Stimulated activated CD4-positive, alpha-beta T cell treated with anti-CD3 and anti-CD28 coated beads, Interleukin-1b, Interleukin-23, amount 100 ng/mL, for 24 hours (primary cell): Measurements from ENCODE around the gene PRDM16.

ENCODE experiments used
- DNase-seq, 4 experiments: peaks; one replicate each; pipeline ENCODE4 v3.0.0-alpha.2; 2020; ENCODE audit warnings: low read depth in 4 of 4, low spot score in 1 of 4

Gene PRDM16

DNA sequence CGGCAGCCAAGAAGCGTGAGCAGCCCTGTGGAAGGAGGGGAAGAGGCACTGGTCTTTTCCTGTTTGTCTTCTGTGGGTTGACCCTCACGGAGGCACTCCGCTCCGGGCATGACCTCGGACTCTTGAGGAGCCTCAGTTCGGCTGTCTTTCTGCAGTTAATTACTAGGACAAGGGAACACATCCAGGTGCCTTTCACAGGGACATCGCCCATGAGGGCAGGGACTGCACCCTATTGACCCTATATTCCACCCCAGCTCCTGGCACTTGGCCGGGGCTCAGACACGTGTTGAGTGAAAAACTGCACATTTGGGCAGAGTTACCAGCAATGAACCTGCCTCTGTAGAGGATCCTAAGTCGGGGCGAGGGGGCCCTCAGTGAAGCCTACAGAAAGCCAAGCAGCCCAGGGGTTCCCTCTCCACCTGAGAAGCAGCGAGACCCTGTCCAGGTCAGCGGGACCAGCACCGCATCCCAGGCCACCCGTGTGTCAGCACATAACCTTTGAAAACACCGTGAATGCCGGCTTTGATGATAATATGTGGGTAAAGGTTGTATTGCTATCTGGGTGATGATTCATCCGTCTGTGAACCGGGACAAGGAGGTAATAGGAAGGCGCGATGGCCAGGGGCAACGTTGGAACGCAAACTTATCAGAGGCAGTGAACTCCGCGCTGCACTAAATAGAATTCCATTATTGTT is 224.0 kb downstream of the PRDM16 start:
- DNase-seq = no peak

GRCh38 chr1:3293563-3294080 is 224.6 kb downstream of the PRDM16 start:
- DNase-seq = no peak

DNA sequence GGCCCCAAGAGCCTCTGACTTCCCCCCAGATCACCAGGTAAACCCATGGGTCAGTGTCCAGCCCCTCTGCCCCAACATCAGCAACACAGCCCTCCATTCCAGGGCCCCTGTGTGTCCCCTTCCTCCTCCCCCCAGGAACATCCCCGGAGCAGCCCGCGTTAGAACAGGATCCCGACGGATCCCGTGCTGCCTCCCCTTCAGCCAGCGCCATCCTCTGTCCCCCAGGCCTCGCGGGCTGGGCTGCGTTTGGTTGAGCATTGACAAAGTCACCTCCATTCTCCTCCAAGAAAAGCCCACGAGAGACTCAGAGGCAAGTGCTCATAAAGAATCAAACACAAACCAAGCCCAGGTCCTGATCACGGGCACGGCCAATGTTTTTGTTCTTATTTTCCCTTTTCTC is 225.4 kb downstream of the PRDM16 start:
- DNase-seq = no peak

- DNase-seq = no peak
Measured at GRCh38 chr1:3295846-3296245, 226.8 kb downstream of the PRDM16 start.

DNA sequence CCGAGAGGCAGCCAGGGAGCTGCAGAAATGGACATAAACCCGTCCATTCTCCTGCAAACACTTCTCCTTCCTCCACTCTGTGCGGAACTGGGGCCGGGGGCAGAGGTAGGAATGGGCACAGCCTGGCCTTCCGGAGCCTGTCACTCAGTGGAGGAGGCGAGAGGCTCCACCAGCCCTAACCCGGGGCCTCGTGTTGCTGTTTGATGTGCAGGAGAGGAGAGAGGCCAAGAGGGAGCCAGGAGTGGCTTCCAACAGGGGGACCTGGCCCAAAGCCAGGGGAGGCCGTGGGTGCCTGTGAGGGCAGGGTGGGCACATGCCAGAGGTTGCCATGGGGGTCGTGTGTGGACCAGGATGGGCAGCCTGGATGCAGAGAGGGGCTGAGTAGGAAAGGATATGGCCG is 227.3 kb downstream of the PRDM16 start:
- no peak for DNase-seq

DNA sequence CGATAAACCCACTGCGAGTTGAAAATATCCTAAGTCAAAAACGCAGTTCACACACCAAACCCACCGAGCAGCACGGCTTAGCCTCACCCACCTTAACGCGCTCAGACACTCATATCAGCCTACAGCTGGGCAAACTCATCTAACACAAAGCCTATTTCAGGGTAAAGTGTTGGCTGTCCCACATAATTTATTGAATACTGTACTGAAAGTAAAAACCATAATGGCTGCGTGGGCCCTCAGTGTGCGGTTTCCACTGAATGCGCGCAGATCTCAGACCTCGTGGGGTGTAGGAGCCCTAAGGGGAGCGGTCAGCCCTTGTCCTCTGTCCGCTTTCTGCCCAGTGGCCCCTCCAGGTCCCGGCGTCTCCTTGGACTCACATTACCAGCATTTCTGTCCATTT is 227.8 kb downstream of the PRDM16 start:
- DNase-seq = no peak

DNA sequence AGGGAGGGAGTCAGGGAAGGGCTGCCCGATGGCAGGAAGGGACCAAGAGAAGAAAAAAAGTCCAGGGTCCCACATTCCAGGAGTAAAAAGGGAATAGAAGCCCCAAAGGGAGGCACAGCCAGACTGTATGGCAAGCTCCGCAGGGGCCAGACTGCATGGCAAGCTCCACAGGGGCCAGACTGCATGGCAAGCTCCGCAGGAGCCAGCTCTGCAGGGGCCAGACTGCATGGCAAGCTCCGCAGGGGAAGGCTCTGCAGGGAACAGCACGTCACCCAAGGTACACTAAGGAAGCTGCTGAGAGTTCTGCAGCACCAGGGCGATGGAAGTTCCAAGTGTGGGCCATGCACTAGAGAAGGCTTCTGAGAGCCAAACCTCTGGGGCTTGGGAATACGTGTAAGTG is 228.8 kb downstream of the PRDM16 start:
- no peak for DNase-seq

DNA sequence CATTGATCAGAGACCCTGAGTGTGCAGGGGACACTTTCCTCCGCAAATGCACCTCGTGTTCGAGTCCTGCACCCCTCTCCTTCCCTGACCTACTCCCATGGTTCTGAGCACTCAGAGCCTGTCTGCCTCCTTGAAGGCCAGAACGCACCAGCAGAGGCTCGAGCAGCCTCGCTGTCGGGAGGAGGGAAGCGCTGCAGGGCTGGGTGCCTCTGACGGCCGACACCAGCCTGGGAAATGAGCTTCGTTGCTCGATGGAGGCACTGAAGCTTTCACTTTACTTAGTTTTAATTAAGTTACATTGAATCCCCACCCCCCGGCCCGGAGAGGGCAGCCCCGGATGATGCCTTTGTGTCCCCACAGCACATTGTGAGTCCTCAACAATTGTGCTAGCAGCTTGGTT is 229.2 kb downstream of the PRDM16 start:
- DNase-seq = no peak

DNA sequence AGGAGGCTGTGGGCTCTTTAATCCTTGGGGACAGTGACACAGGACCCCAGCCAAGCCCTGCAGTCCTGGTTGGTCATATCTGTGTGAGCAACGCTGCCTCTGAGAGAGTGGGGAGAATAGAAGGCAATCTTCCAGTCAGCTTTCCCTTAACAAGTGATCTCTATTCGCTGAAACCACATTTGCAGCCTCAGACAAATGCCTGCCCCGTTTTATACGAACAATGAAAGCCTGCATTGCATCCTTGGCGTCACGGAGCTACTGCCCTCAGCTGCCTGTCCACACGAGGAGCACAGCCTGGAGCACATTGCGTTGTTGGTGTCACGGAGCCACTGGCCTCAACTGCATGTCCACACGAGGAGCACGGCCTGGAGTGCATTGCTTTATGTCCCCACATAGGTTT is 235.2 kb downstream of the PRDM16 start:
- DNase-seq = no peak

DNA sequence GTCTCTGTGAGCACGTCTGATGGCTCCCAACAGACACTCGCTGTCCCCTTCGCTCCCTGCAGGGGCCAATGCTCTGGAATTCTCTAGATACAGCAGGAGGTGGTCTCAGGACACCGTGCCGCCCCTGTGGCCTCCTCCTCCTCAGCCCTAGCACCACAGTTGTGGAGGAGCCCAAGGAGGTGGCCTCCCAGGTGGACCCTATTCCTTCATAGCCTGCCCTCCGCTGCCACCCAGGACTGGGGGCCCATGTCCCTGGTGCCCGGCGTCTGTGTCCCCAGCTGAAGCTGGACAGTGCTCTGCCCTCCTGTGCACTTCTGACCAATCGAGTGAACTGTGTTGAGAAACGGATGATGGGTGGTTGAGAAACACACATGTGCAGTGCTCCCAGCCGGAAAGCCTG is 235.7 kb downstream of the PRDM16 start:
- DNase-seq = no peak

DNA sequence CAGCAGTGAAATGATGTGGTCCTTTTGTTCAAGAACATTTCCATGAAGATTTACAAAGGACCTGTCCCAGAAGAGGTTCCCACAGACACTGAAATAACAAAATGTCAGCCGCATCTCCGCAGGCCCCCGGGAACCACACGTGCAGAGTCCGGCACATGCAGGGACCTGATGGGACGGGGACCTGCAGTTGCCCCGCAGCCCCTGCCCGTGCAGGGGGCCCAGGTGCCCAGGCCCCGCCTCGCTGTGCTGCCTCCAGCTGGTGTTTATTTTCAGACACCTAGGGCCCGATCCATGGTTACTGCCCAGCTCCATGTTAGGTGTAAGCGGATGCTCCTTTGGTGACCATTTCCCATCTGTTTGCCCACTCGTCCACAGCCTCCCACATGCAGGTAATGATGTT is 236.2 kb downstream of the PRDM16 start:
- DNase-seq = no peak

DNA sequence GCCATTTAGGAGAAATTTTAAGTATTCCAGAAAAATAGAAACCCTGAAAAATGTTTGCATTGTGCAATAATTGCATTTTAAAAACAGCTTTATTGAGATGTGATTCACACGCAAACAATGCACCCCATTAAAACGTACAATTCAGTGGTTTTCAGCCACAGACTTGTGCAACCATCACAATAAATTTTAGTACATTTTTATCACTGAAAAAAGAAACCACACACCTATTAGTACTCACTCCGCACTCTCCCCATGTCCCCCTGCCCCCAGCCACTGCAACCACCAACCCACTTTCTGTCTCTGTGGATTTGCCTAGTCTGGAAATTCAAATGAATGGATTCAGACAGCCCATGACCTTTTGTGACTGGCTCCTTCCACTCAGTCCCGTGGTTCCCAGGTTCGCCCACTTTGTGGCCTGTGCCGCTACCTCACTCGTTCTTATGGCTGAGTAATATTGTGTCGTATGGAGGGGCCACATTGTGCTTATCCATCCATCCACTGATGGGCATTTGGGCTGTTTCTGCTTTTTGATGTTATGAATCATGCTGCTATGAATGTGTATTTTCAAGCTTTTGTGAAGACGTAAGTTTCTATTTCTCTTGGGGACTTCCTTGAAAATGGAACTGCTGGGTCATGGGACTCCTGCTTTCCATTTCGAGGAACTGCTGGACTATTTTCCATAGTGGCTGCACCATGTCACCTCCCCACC is 237.7 kb downstream of the PRDM16 start:
- DNase-seq = no peak

GRCh38 chr1:3307359-3307758 is 238.4 kb downstream of the PRDM16 start:
- DNase-seq = no peak

- no peak for DNase-seq
Measured at GRCh38 chr1:3308053-3308452, 239.1 kb downstream of the PRDM16 start.

DNA sequence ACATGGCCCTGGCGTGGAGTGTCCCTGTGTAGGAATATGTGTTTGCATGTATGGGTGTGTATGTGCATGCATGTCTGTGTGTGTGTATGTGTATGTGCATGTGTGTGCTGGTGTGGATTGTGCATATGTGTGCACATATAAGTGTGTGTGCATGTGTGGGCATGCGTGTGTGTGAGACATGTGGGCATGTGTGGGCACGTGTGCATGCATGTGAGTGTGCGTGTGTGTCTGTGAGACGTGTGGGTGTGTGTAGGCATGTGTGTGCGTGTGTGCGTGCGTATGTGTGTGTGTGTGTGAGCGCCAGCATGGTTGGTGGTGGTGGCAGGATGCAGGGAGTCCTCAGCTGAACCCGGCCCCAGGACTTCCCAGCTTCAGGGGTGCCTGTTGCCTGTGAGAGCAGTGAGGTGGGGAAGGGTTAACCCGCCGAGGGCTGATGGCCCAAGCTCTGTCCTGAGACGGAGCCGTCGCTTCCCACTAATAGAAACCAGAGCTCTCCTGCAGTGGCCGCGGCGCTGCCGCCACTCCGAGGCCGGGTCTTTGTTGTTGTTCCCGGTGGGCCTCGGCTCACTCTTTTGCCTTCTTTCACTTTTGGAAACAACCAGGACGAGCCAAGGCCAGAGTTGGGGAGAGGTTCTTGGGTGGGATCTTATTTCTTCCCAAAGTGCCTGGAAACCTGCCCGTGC is 241.9 kb downstream of the PRDM16 start:
- DNase-seq = no peak

GRCh38 chr1:3311711-3312110 is 242.7 kb downstream of the PRDM16 start:
- DNase-seq = no peak

GRCh38 chr1:3312310-3312897 is 243.4 kb downstream of the PRDM16 start:
- DNase-seq = no peak

GRCh38 chr1:3312898-3313575 is 244.0 kb downstream of the PRDM16 start:
- peak in 3 of 4 experiments; percentile 12 to 62 (median 50) for DNase-seq

DNA sequence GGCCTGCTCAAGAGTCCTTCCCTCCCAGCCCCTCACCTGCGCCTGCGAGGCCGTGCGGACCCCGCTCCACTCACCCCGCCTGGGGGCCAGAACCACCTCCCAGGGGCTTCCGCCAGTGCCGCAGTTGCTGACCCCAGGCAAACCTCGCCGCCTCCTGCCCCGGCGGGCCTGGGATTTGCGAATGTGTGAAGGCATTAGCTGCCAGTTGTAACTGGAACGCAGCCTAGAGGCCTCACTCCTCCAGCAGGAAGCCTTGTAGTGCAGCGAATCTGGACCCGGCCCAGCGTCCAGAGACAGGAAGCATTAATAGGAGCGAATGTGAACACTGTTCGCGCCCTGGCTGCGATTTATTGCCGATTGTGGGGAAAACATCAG is 244.6 kb downstream of the PRDM16 start:
- DNase-seq = no peak

DNA sequence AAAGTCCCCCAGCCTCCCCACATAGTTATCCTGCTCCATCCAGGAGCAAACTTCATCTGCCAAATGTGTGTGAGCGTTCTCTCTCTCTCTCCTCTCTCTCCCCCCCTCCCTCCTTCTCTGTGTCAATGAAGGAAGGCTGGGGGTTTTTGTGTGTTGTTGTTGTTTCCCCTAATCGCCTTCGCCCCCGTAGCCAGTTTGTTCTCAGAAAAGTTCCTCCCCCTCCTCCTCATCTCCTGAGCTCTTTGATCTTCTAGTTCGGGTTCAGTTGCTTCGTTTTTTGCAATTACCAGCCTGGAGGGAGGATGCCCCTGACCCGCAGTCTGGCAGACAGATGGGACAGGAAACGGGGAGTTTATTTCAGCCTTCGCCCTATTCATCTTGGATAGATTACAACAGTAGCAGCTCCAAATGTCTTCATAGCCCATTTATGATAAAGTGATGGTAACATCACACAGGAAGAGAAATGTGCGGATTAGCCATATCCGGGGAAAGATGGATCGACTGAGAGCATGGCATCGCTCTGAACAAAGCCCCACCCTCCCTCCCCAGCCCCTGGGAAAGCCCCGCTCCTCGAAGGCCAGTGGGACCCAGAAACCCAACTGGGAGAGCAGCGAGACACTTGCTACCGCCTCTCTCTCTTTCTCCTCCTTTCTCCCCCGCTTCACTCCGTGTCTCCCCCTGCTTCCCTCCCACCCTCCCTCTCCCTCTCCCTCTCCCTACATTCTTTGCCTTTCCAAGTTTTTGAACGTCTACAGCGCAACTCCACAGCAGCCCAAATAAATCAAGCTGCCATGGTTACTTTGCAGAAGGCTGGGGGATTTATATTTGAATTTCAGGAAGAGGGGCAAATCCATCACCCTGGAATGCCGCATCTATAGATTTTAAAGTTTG is 245.7 kb downstream of the PRDM16 start:
- DNase-seq = no peak
